ENCODE results near the gene SHC2.

DNA sequence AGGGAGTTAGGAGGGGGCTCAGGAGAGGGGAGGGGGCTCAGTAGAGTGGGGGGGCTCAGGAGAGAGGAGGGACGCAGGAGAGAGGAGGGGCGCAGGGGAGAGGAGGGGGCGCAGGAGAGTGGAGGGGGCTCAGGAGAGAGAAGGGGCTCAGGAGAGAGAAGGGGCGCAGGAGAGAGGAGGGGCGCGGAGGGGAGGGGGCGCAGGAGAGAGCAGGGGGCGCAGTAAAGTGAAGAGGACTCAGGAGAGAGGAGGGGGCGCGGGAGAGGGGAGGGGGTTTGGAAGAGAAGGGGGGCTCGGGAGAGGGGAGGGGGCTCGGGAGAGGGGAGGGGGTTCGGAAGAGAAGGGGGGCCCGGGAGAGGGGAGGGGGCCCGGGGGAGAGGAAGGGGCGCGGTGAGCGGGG lies 36.2 kb upstream of the SHC2 start:
- TF ChIP-seq, protein P1, sequence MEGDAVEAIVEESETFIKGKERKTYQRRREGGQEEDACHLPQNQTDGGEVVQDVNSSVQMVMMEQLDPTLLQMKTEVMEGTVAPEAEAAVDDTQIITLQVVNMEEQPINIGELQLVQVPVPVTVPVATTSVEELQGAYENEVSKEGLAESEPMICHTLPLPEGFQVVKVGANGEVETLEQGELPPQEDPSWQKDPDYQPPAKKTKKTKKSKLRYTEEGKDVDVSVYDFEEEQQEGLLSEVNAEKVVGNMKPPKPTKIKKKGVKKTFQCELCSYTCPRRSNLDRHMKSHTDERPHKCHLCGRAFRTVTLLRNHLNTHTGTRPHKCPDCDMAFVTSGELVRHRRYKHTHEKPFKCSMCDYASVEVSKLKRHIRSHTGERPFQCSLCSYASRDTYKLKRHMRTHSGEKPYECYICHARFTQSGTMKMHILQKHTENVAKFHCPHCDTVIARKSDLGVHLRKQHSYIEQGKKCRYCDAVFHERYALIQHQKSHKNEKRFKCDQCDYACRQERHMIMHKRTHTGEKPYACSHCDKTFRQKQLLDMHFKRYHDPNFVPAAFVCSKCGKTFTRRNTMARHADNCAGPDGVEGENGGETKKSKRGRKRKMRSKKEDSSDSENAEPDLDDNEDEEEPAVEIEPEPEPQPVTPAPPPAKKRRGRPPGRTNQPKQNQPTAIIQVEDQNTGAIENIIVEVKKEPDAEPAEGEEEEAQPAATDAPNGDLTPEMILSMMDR (IDR thresholded peaks at IDR 0.05; ENCODE audit: low read length) = no peak
- no peak for TF ChIP-seq EZH2 (IDR thresholded peaks at IDR 0.05; ENCODE audit: borderline replicate concordance, low read length)
